Measurements from ENCODE around the gene C7orf57. TPM values are rescaled to one million over a fixed set of nuclear protein-coding genes. Genes with fewer than 3 reads are reported as not detected.

C7orf57 gene
- total RNA-seq, 1 donor from 2014 or later: not detected

DNA sequence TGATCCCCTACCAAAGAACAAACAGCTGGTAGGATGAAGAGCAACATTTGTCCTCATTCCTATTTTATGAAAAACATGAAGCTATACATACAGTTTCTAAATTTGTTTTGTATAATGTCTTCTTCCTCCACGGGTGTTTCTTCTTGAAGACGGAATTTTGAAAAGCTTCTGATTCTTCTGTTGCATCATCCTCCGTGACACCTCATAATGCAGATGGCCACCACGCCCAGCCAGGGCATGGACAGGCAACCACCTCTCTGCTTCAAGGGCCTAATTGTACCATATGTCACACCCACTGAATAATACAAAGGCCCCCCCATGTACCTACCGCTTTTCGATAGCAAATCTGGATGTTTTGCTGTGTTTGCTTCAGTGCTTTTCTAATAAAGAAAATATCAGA is 6.4 kb upstream of the C7orf57 start, which contains the start of gene SUN3:
SUN3 (minus strand) TSS at position 170 of the 400 bp plus-strand sequence; CDS start at position 1, 169 bp downstream.
- H3K4me2 ChIP-seq: no peak within 1 kb of the TSS
- no peak within 1 kb of the TSS for H3K4me3 Mint-ChIP-seq
- no peaks in the 10 kb centered on the region for H3K9me3 ChIP-seq (ENCODE audit: low read depth)
- H3K4me3 ChIP-seq: no peak within 1 kb of the TSS
- TF ChIP-seq, protein P1, sequence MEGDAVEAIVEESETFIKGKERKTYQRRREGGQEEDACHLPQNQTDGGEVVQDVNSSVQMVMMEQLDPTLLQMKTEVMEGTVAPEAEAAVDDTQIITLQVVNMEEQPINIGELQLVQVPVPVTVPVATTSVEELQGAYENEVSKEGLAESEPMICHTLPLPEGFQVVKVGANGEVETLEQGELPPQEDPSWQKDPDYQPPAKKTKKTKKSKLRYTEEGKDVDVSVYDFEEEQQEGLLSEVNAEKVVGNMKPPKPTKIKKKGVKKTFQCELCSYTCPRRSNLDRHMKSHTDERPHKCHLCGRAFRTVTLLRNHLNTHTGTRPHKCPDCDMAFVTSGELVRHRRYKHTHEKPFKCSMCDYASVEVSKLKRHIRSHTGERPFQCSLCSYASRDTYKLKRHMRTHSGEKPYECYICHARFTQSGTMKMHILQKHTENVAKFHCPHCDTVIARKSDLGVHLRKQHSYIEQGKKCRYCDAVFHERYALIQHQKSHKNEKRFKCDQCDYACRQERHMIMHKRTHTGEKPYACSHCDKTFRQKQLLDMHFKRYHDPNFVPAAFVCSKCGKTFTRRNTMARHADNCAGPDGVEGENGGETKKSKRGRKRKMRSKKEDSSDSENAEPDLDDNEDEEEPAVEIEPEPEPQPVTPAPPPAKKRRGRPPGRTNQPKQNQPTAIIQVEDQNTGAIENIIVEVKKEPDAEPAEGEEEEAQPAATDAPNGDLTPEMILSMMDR (IDR thresholded peaks at IDR 0.05): no peak
- TF ChIP-seq EZH2phosphoT487 (IDR thresholded peaks at IDR 0.05) (no peak), EZH2 (IDR thresholded peaks at IDR 0.05) (no peak)
- no peaks in the 10 kb centered on the region for H3K9me3 Mint-ChIP-seq
- no peaks in the 10 kb centered on the region for H3K36me3 Mint-ChIP-seq
- H2AFZ ChIP-seq (replicated peaks): no peak within 1 kb of the TSS
- no peak within 1 kb of the TSS for H3K9ac ChIP-seq
- H3K79me2 ChIP-seq (ENCODE audit: low read depth): no peaks in the 10 kb centered on the region
- no peaks in the 10 kb centered on the region for H3K36me3 ChIP-seq
- no peaks in the 10 kb centered on the region for H3F3A ChIP-seq (ENCODE audit: low read depth)
- H3K27ac ChIP-seq: no peak within 1 kb of the TSS
- H3K27me3 ChIP-seq: peaks cover 25% of the 10 kb centered on the region
- no peak within 1 kb of the TSS for H3K27ac Mint-ChIP-seq
- peaks cover 3% of the 10 kb centered on the region for H3K27me3 Mint-ChIP-seq (ENCODE audit: insufficient read depth, low read depth)
- H3K4me1 ChIP-seq: no peaks in the 10 kb centered on the region
- H4K20me1 ChIP-seq (ENCODE audit: low read depth): no peaks in the 10 kb centered on the region
- DNase-seq (ENCODE audit: low spot score): no peak
- H3K4me1 Mint-ChIP-seq: no peaks in the 10 kb centered on the region

DNA sequence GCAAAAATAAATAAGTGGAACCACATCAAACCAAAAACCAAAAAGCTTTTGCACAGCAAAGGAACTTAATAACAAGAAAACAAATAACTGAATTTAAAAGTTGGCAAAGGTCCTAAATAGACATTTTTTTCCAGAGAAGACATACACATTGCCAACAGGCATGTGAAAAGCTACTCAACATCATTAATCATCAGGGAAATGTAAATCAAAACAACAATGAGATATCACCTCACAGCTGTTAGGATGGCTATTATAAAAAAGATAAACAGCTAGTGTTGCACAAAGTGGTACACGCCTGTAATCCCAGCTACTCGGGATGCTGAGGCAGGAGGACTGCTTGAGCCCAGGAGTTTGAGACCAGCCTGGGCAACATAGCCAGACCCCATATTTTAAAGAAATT is 4.2 kb upstream of the C7orf57 start:
- no peak for DNase-seq (ENCODE audit: low spot score)
- Mint-ChIP-seq H3K36me3 (no peaks in the 10 kb centered on the region), H3K9me3 (no peaks in the 10 kb centered on the region), H3K27ac (no peak overlapping the region), H3K4me1 (peaks cover 3% of the 10 kb centered on the region), H3K4me3 (no peak overlapping the region), H3K27me3 (ENCODE audit: insufficient read depth, low read depth) (peaks cover 11% of the 10 kb centered on the region)
- H3K27ac ChIP-seq: no peak overlapping the region
- no peak overlapping the region for H3K4me2 ChIP-seq
- H2AFZ ChIP-seq (replicated peaks): no peak overlapping the region
- no peaks in the 10 kb centered on the region for H3K79me2 ChIP-seq (ENCODE audit: low read depth)
- H3K9ac ChIP-seq: no peak overlapping the region
- H3K4me3 ChIP-seq: no peak overlapping the region
- H3F3A ChIP-seq (ENCODE audit: low read depth): no peaks in the 10 kb centered on the region
- H3K36me3 ChIP-seq: no peaks in the 10 kb centered on the region
- no peaks in the 10 kb centered on the region for H3K9me3 ChIP-seq (ENCODE audit: low read depth)
- peaks cover 45% of the 10 kb centered on the region for H3K27me3 ChIP-seq
- H4K20me1 ChIP-seq (ENCODE audit: low read depth): no peaks in the 10 kb centered on the region
- peaks cover 2% of the 10 kb centered on the region for H3K4me1 ChIP-seq
- TF ChIP-seq EZH2phosphoT487 (IDR thresholded peaks at IDR 0.05): no peak
- TF ChIP-seq, protein P1 (IDR thresholded peaks at IDR 0.05): no peak
- no peak for TF ChIP-seq EZH2 (IDR thresholded peaks at IDR 0.05)

DNA sequence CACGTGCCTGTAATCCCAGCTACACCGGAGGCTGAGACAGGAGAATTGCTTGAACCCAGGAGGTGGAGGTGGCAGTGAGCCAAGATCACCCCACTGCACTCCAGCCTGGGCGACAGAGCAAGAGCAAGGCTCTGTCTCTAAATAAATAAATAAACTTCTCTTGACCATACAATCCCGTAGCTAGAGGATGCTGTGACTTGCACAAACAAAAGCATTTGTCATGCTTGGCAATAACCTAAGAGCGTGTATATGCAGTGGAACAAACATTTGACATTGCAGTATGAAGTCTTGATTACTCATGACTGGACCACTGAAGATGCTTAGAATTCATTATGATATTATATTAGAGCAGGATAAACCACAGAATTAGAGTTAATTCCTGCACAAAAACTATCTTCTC is 1.4 kb upstream of the C7orf57 start:
- Histone ChIP-seq H3K9ac (no peak overlapping the region), H2AFZ (replicated peaks) (no peak overlapping the region), H4K20me1 (ENCODE audit: low read depth) (no peaks in the 10 kb centered on the region), H3K36me3 (no peaks in the 10 kb centered on the region), H3K4me3 (no peak overlapping the region), H3K79me2 (ENCODE audit: low read depth) (no peaks in the 10 kb centered on the region), H3K27me3 (peaks cover 66% of the 10 kb centered on the region), H3K4me1 (peaks cover 2% of the 10 kb centered on the region), H3K9me3 (ENCODE audit: low read depth) (no peaks in the 10 kb centered on the region), H3F3A (ENCODE audit: low read depth) (no peaks in the 10 kb centered on the region), H3K4me2 (no peak overlapping the region), H3K27ac (no peak overlapping the region)
- Mint-ChIP-seq H3K36me3 (no peaks in the 10 kb centered on the region), H3K4me1 (peaks cover 6% of the 10 kb centered on the region), H3K4me3 (no peak overlapping the region), H3K27me3 (ENCODE audit: insufficient read depth, low read depth) (peaks cover 23% of the 10 kb centered on the region), H3K9me3 (no peaks in the 10 kb centered on the region), H3K27ac (no peak overlapping the region)
- TF ChIP-seq, protein P1 (IDR thresholded peaks at IDR 0.05): no peak
- TF ChIP-seq EZH2phosphoT487 (IDR thresholded peaks at IDR 0.05) (no peak), EZH2 (IDR thresholded peaks at IDR 0.05) (no peak)
- no peak for DNase-seq (ENCODE audit: low spot score)
